Measurements from ENCODE around the gene TRPC4AP. TPM values are rescaled to one million over a fixed set of nuclear protein-coding genes. Genes with fewer than 3 reads are reported as not detected.

Gene TRPC4AP
- total and polyA plus RNA-seq, 12 donors: 26.2 to 46.4 (median 38.0) TPM

- H3K36me3 ChIP-seq: peaks cover 0 to 47% (median 12%) of the 10 kb centered on the region in 9 donors
- WGBS, 2 donors: 47 to 57% methylated on average over 24 of the region's 24 CpGs
- DNase-seq (no peak), ATAC-seq (peak in 6 of 8 donors; percentile 2 to 8 (median 4))
- peaks cover 15 to 92% (median 48%) of the 10 kb centered on the region in 9 donors for H3K4me1 ChIP-seq
- TF ChIP-seq, protein P1, sequence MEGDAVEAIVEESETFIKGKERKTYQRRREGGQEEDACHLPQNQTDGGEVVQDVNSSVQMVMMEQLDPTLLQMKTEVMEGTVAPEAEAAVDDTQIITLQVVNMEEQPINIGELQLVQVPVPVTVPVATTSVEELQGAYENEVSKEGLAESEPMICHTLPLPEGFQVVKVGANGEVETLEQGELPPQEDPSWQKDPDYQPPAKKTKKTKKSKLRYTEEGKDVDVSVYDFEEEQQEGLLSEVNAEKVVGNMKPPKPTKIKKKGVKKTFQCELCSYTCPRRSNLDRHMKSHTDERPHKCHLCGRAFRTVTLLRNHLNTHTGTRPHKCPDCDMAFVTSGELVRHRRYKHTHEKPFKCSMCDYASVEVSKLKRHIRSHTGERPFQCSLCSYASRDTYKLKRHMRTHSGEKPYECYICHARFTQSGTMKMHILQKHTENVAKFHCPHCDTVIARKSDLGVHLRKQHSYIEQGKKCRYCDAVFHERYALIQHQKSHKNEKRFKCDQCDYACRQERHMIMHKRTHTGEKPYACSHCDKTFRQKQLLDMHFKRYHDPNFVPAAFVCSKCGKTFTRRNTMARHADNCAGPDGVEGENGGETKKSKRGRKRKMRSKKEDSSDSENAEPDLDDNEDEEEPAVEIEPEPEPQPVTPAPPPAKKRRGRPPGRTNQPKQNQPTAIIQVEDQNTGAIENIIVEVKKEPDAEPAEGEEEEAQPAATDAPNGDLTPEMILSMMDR (IDR thresholded peaks at IDR 0.05): no peak
- peak overlapping the region in 7 of 10 donors; percentile 16 to 98 (median 67) for H3K27ac ChIP-seq
- peaks cover 0 to 17% (median 0%) of the 10 kb centered on the region in 7 donors for H3K27me3 ChIP-seq
- no peak overlapping the region for H3K4me3 ChIP-seq
- H3K9me3 ChIP-seq: no peaks in the 10 kb centered on the region
- intact Hi-C loops (cut with DNase I): no loop called here
These were observed 106.0 kb downstream of the TRPC4AP start for GRCh38 chr20:34986311-34987287.

- Histone ChIP-seq H3K27me3 (peaks cover 0 to 17% (median 0%) of the 10 kb centered on the region in 7 donors), H3K4me3 (no peak overlapping the region), H3K4me1 (peaks cover 15 to 96% (median 48%) of the 10 kb centered on the region in 9 donors), H3K27ac (peak overlapping the region in 7 of 10 donors; percentile 16 to 98 (median 67)), H3K36me3 (peaks cover 0 to 43% (median 7%) of the 10 kb centered on the region in 9 donors), H3K9me3 (no peaks in the 10 kb centered on the region)
- 56 to 62% methylated on average over 25 of the region's 25 CpGs for WGBS, 2 donors
- intact Hi-C loops (cut with DNase I): no loop called here
- DNase-seq (no peak), ATAC-seq (peak in 1 of 8 donors; percentile 0)
- TF ChIP-seq, protein P1 (IDR thresholded peaks at IDR 0.05): no peak
These were observed 106.9 kb downstream of the TRPC4AP start for GRCh38 chr20:34985461-34986310.

- no peak for DNase-seq
- TF ChIP-seq, protein P1 (IDR thresholded peaks at IDR 0.05): no peak
- Histone ChIP-seq H3K36me3 (peaks cover 0 to 38% (median 0%) of the 10 kb centered on the region in 9 donors), H3K4me1 (peaks cover 15 to 97% (median 48%) of the 10 kb centered on the region in 9 donors), H3K27me3 (peaks cover 0 to 17% (median 0%) of the 10 kb centered on the region in 7 donors), H3K27ac (peak overlapping the region in 8 of 10 donors; percentile 7 to 98 (median 68)), H3K4me3 (no peak overlapping the region), H3K9me3 (no peaks in the 10 kb centered on the region)
- peak in 6 of 8 donors; percentile 7 to 35 (median 23) for ATAC-seq
- intact Hi-C loops (cut with DNase I): no loop called here
- 41 to 52% methylated on average over 18 of the region's 18 CpGs for WGBS, 2 donors
These were observed 107.8 kb downstream of the TRPC4AP start for GRCh38 chr20:34984756-34985261.
